ENCODE measurements around the gene BLVRB. TPM values are rescaled to one million over a fixed set of nuclear protein-coding genes. Genes with fewer than 3 reads are reported as not detected.
A peak's percentile ranks its signal among the peaks of the same experiment; 100 is the strongest.

BLVRB gene
- 32.2 and 47.9 TPM in 2 replicates for total RNA-seq (ENCODE audit: low replicate concordance)
- long read RNA-seq, transcript BLVRB-201 (5 exons, 873 nt) = major isoform, 19 of 21 reads
- long read RNA-seq, partial matches to known transcripts = 0 of 21 reads
- long read RNA-seq, other reads (novel, unspliced or antisense) = 2 of 21 reads

DNA sequence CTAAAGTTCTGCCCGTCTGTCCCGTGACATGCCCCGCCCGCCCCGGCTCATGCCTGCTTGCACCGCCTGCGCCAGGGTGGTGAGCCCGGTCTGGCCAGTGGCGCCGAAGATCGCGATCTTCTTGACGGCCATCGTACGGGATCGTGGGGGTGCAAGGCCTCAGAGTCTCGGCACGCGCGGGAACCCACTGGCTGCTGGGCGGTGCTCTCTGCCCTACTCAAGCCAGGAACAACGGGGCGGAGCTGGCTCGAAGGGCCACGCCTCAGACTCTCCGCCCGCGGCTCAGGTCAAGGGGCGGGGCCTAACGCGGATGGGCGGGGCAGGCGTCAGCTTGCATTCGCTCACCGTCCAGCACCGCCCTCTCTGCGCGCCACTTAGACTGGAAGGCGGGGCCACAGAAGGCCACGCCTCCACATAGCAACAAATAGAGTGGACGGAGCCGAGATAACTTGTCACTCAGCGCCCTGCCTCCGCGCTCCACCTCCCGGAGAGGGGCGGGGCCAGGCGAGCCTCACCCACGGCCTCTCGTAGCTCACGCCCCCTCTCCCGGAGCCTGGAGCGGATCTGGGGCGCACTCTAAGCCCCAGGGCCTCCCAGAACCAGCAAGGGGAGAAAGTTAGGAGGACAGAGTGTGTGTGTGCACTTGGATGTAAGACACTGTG is at the start of gene BLVRB:
TSS of gene BLVRB (minus strand) at position 189 of the 662 bp plus-strand sequence. CDS start at position 132, 57 bp downstream.
- peaks cover 30% of the 10 kb centered on the region for H3K27me3 Mint-ChIP-seq
- H3K4me3 Mint-ChIP-seq = peak within 1 kb of the TSS; percentile 88
- H3K4me1 Mint-ChIP-seq (ENCODE audit: unreplicated experiment) = peaks cover 13% of the 10 kb centered on the region
- peak within 1 kb of the TSS; percentile 90 for H3K27ac Mint-ChIP-seq
- no peaks in the 10 kb centered on the region for H3K9me3 Mint-ChIP-seq
- peak; percentile 99 for DNase-seq (ENCODE audit: extremely low spot score, unreplicated experiment)
- H3K36me3 Mint-ChIP-seq = peaks cover 5% of the 10 kb centered on the region
- TF ChIP-seq, protein P1, sequence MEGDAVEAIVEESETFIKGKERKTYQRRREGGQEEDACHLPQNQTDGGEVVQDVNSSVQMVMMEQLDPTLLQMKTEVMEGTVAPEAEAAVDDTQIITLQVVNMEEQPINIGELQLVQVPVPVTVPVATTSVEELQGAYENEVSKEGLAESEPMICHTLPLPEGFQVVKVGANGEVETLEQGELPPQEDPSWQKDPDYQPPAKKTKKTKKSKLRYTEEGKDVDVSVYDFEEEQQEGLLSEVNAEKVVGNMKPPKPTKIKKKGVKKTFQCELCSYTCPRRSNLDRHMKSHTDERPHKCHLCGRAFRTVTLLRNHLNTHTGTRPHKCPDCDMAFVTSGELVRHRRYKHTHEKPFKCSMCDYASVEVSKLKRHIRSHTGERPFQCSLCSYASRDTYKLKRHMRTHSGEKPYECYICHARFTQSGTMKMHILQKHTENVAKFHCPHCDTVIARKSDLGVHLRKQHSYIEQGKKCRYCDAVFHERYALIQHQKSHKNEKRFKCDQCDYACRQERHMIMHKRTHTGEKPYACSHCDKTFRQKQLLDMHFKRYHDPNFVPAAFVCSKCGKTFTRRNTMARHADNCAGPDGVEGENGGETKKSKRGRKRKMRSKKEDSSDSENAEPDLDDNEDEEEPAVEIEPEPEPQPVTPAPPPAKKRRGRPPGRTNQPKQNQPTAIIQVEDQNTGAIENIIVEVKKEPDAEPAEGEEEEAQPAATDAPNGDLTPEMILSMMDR (conservative IDR thresholded peaks at IDR 0.05) = no peak

DNA sequence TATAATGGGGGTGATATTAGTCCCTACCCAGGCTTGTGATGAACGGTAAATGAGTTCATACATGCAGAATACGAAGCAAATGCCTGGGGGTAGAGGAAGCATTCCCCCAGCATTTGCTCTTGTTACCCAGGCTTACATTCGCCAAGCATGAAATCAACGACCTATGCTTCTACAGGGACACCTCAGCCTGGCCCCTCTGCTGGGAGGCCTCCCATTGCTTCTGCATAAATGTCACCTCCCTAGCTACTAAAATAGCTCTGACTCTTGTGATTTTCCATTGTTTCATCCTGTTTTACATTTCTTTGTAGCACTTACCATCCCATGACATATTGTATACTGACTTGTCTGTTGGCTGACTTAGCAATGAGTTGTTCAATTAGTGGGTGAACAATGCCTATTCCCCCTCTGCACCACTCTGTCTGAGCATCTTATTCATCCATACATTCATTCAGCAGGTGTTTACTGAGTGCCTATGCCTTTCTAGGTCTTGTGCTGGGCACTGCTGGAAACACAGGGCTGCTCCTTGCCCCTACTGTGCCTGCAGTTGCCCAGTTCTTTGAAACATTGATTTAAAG is 48.3 kb upstream of the BLVRB start:
- H3K4me1 Mint-ChIP-seq (ENCODE audit: unreplicated experiment) = no peaks in the 10 kb centered on the region
- TF ChIP-seq, protein P1 (conservative IDR thresholded peaks at IDR 0.05) = no peak
- no peak overlapping the region for H3K4me3 Mint-ChIP-seq
- H3K27me3 Mint-ChIP-seq = peaks cover 77% of the 10 kb centered on the region
- no peaks in the 10 kb centered on the region for H3K36me3 Mint-ChIP-seq
- H3K27ac Mint-ChIP-seq = no peak overlapping the region
- no peak for DNase-seq (ENCODE audit: extremely low spot score, unreplicated experiment)
- no peaks in the 10 kb centered on the region for H3K9me3 Mint-ChIP-seq

DNA sequence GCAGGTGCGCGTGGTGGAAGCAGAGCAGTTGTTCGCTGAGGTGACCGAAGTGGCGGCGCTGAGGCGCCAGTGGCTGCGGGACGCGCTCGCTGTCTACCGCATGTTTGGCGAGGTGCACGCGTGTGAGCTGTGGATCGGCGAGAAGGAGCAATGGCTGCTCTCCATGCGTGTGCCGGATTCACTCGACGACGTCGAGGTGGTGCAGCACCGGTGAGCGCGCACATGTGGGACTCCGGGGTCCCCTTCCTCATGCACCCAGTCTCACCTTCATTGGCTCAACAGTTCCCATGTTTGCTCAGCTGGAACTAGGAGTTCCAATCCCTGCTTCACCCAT is 47.8 kb upstream of the BLVRB start:
- no peaks in the 10 kb centered on the region for H3K4me1 Mint-ChIP-seq (ENCODE audit: unreplicated experiment)
- DNase-seq (ENCODE audit: extremely low spot score, unreplicated experiment) = no peak
- peaks cover 77% of the 10 kb centered on the region for H3K27me3 Mint-ChIP-seq
- TF ChIP-seq, protein P1 (conservative IDR thresholded peaks at IDR 0.05) = no peak
- no peak overlapping the region for H3K4me3 Mint-ChIP-seq
- no peaks in the 10 kb centered on the region for H3K9me3 Mint-ChIP-seq
- H3K36me3 Mint-ChIP-seq = no peaks in the 10 kb centered on the region
- no peak overlapping the region for H3K27ac Mint-ChIP-seq

- Mint-ChIP-seq H3K4me1 (ENCODE audit: unreplicated experiment) (no peaks in the 10 kb centered on the region), H3K4me3 (no peak overlapping the region)
These were observed 47.2 kb upstream of the BLVRB start for GRCh38 chr19:40512473-40513344.

DNA sequence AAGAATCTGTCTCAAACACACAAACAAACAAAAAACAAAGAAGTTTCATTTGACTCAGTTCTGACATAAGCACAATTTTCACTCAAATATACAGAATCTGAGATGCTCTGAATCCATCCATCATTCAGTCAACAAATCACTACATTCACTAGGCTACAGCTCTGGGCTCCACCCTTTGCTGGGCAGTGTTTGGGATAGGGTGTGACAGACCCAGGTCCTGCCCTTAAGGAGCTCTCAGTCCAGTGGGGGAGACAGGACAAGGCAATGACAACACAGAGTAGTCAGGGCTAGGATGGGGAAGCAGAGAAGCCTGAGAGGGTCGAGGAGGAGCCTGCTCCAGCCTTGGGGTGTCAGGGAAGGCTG is 46.5 kb upstream of the BLVRB start:
- Mint-ChIP-seq H3K36me3 (no peaks in the 10 kb centered on the region), H3K4me1 (ENCODE audit: unreplicated experiment) (no peaks in the 10 kb centered on the region), H3K4me3 (peak overlapping the region; percentile 52)

More at GRCh38 chr19:40512473-40513344, 47.2 kb upstream of the BLVRB start:
- DNase-seq (ENCODE audit: extremely low spot score, unreplicated experiment) = no peak
- H3K9me3 Mint-ChIP-seq = no peaks in the 10 kb centered on the region
- no peak overlapping the region for H3K27ac Mint-ChIP-seq
- TF ChIP-seq, protein P1 (conservative IDR thresholded peaks at IDR 0.05) = no peak
- peaks cover 76% of the 10 kb centered on the region for H3K27me3 Mint-ChIP-seq
- no peaks in the 10 kb centered on the region for H3K36me3 Mint-ChIP-seq

More for the DNA sequence above, 46.5 kb upstream of the BLVRB start:
- no peak for DNase-seq (ENCODE audit: extremely low spot score, unreplicated experiment)
- Mint-ChIP-seq H3K27ac (no peak overlapping the region), H3K27me3 (peaks cover 75% of the 10 kb centered on the region), H3K9me3 (no peaks in the 10 kb centered on the region)
- TF ChIP-seq, protein P1 (conservative IDR thresholded peaks at IDR 0.05) = no peak
